Hepatocyte (in vitro differentiated cells): ENCODE results near the gene TRIM9. TPM values are rescaled to one million over a fixed set of nuclear protein-coding genes. Genes with fewer than 3 reads are reported as not detected.

Source experiments
- DNase-seq: peaks from one replicate; pipeline ENCODE4 v3.0.0-alpha.2; 2016; ENCODE audit warnings: low spot score
- H2AFZ ChIP-seq: fragments of 200-600 bp; sonication (generic); 2 replicates; pipeline ENCODE4 v1.6.0; 2016; ENCODE audit warnings: antibody characterized with exemption, mild to moderate bottlenecking
- H3K27ac ChIP-seq: fragments of 200-600 bp; sonication (generic); 2 replicates; pipeline ENCODE4 v1.5.1; 2016; ENCODE audit warnings: mild to moderate bottlenecking
- H3K27me3 ChIP-seq: fragments of 200-600 bp; sonication (generic); 2 replicates; pipeline ENCODE4 v1.6.1; 2016
- H3K36me3 ChIP-seq: fragments of 200-600 bp; sonication (generic); replicated peaks from 2 replicates; pipeline ENCODE4 v1.5.1; 2016; ENCODE audit warnings: low read depth; ENCODE audit not compliant: insufficient read depth
- H3K4me1 ChIP-seq: fragments of 200-600 bp; sonication (generic); 2 replicates; pipeline ENCODE4 v1.5.1; 2016; ENCODE audit warnings: mild to moderate bottlenecking, moderate library complexity; ENCODE audit not compliant: insufficient read depth
- H3K4me2 ChIP-seq: fragments of 200-600 bp; sonication (generic); 2 replicates; pipeline ENCODE4 v1.6.0; 2016
- H3K4me3 ChIP-seq: fragments of 200-600 bp; sonication (generic); 2 replicates; pipeline ENCODE4 v1.5.1; 2016; ENCODE audit warnings: mild to moderate bottlenecking
- H3K79me2 ChIP-seq: fragments of 200-600 bp; sonication (generic); 2 replicates; pipeline ENCODE4 v1.6.0; 2017; ENCODE audit warnings: mild to moderate bottlenecking
- H3K9me2 ChIP-seq: fragments of 200-600 bp; sonication (generic); replicated peaks from 2 replicates; pipeline ENCODE4 v1.6.0; 2017; ENCODE audit warnings: mild to moderate bottlenecking; ENCODE audit not compliant: insufficient read depth
- H3K9me3 ChIP-seq: fragments of 200-600 bp; sonication (generic); 2 replicates; pipeline ENCODE4 v1.5.1; 2016; ENCODE audit warnings: low read depth, mild to moderate bottlenecking
- H4K20me1 ChIP-seq: fragments of 200-600 bp; sonication (generic); 2 replicates; pipeline ENCODE4 v1.6.0; 2016; ENCODE audit warnings: mild to moderate bottlenecking; ENCODE audit not compliant: insufficient read depth, poor library complexity, severe bottlenecking
- EZH2 ChIP-seq: fragments of 200-600 bp; sonication (generic); IDR thresholded peaks from 2 replicates; pipeline ENCODE4 v1.6.1; 2016; ENCODE audit warnings: antibody characterized with exemption, mild to moderate bottlenecking, borderline replicate concordance
- EZH2phosphoT487 ChIP-seq: fragments of 200-600 bp; sonication (generic); IDR thresholded peaks from one replicate; pipeline ENCODE4 v1.6.1; 2018; ENCODE audit warnings: antibody characterized with exemption, mild to moderate bottlenecking, low read depth, moderate library complexity; ENCODE audit not compliant: unreplicated experiment, severe bottlenecking
- WGBS: methylation state at CpG from one replicate; pipeline ENCODE4 v1.1.6; 2016; ENCODE audit warnings: low lambda C conversion rate; ENCODE audit errors: missing lambda C conversion rate; 5-methylcytosine and 5-hydroxymethylcytosine counted together
- polyA plus RNA-seq: library from polyadenylated mRNA; unstranded; fragments of >200 nt; fragmentation: Nextera tagmentation; extraction: Ambion mirVana; gene quantifications from 2 replicates; pipeline ENCODE4 v1.2.1, GENCODE V29; 2016
- total RNA-seq: library from RNA; depleted of rRNA; stranded (reverse); fragments of >200 nt; gene quantifications from 2 replicates; pipeline ENCODE4 v1.2.3, GENCODE V29; 2014
- TF ChIP-seq, protein P1 (sequence below): fragments of 200-600 bp; sonication (generic); IDR thresholded peaks from 2 replicates; pipeline ENCODE4 v1.5.1; 2016; ENCODE audit warnings: antibody characterized with exemption, mild to moderate bottlenecking; ENCODE audit not compliant: poor library complexity

The TRIM9 gene
- total and polyA plus RNA-seq, 2 experiments from 2014 or later = 0.10 to 0.94 TPM

DNA sequence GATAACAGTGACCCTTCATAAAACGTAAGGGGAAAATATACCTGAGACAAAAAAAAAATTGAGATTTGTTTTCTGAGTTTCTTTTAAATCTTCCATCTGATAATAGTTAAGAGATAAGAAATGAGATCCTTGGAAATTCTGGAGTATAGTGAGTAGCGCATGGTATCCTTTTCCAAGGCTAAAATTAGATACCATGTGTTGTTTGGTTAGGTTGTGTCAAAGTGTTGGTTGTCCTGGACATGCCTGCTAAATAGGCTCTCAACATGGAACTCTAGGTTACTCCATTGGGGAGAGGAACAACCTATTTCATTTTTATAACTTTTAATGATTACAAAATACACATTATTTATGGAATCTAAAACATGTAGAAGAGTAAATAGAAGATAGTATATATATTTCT lies 165.4 kb downstream of the TRIM9 start:
- no peak overlapping the region for H2AFZ ChIP-seq
- no peak overlapping the region for H3K4me3 ChIP-seq
- no peaks in the 10 kb centered on the region for H3K9me3 ChIP-seq
- H3K4me2 ChIP-seq = no peak overlapping the region
- TF ChIP-seq EZH2 (no peak), EZH2phosphoT487 (no peak)
- TF ChIP-seq, protein P1, sequence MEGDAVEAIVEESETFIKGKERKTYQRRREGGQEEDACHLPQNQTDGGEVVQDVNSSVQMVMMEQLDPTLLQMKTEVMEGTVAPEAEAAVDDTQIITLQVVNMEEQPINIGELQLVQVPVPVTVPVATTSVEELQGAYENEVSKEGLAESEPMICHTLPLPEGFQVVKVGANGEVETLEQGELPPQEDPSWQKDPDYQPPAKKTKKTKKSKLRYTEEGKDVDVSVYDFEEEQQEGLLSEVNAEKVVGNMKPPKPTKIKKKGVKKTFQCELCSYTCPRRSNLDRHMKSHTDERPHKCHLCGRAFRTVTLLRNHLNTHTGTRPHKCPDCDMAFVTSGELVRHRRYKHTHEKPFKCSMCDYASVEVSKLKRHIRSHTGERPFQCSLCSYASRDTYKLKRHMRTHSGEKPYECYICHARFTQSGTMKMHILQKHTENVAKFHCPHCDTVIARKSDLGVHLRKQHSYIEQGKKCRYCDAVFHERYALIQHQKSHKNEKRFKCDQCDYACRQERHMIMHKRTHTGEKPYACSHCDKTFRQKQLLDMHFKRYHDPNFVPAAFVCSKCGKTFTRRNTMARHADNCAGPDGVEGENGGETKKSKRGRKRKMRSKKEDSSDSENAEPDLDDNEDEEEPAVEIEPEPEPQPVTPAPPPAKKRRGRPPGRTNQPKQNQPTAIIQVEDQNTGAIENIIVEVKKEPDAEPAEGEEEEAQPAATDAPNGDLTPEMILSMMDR = no peak
- H4K20me1 ChIP-seq = no peaks in the 10 kb centered on the region
- no peak for DNase-seq
- no peaks in the 10 kb centered on the region for H3K9me2 ChIP-seq
- no peaks in the 10 kb centered on the region for H3K4me1 ChIP-seq
- WGBS = 63% methylated on average over 2 of the region's 2 CpGs
- H3K27ac ChIP-seq = no peak overlapping the region
- H3K36me3 ChIP-seq = no peaks in the 10 kb centered on the region
- H3K79me2 ChIP-seq = no peaks in the 10 kb centered on the region
- H3K27me3 ChIP-seq = no peaks in the 10 kb centered on the region

DNA sequence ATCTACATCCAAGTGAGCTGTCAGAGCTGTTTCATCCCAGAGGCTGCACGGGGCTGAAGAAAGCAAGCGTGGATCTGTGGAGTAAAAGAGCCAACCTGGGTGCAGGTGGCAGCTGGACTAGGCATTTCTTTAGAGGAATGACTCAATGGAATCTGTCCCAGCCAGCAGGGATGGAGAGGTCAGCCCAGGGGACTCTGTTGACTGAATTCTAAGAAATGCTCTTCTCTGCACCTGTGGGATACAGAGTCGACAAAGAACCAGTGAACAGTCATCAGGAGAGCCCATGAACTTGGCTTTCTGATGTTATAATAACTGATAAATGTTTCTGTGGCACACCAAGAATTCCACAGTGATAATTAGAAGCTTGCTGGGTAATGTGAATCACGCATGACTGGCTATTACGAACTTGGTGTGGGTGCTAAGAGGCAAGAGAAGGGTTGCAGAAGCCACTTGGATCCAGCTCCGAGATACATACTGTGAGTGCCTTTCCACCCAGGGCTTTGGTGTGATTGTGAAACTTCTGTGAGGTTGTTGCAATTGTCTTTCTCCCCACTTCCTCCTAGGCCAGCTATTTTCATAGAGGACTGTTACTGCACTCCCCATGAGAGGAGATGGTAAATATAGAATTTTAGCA lies 166.8 kb downstream of the TRIM9 start:
- Histone ChIP-seq H3K27me3 (no peaks in the 10 kb centered on the region), H3K9me2 (no peaks in the 10 kb centered on the region), H2AFZ (no peak overlapping the region), H3K4me1 (no peaks in the 10 kb centered on the region), H3K36me3 (no peaks in the 10 kb centered on the region), H4K20me1 (no peaks in the 10 kb centered on the region), H3K9me3 (no peaks in the 10 kb centered on the region), H3K79me2 (no peaks in the 10 kb centered on the region), H3K27ac (no peak overlapping the region), H3K4me2 (no peak overlapping the region), H3K4me3 (no peak overlapping the region)
- no peak for DNase-seq
- 97% methylated on average over 6 of the region's 6 CpGs for WGBS
- TF ChIP-seq, protein P1 = no peak
- TF ChIP-seq EZH2 (no peak), EZH2phosphoT487 (no peak)

DNA sequence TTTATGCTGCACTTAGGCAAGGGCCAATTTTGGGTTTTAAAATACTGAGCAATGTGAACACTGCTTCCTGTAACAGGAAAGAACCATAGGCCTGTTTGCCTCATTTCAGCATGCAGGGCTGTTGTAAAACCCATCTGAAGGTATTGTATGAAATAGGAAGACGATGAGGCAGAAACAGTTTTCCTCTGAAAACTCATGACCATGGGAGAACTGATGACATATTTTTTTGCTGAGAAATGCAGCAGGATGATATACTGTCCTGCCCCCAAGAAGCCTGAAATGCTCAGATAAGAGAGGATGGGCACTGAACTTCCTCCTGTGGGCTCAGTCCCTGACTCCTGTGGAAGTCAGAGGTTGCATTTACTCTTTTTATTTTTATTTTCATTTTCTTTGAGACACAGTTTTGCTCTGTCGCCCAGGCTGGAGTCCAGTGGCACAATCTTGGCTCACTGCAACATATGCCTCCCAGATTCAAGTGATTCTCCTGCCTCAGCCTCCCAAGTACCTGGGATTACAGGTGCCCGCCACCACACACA lies 168.0 kb downstream of the TRIM9 start:
- Histone ChIP-seq H3K27ac (no peak overlapping the region), H3K9me3 (no peaks in the 10 kb centered on the region), H3K27me3 (no peaks in the 10 kb centered on the region), H3K79me2 (no peaks in the 10 kb centered on the region), H3K9me2 (no peaks in the 10 kb centered on the region), H3K4me3 (no peak overlapping the region), H2AFZ (no peak overlapping the region), H3K4me1 (no peaks in the 10 kb centered on the region), H3K36me3 (no peaks in the 10 kb centered on the region), H4K20me1 (no peaks in the 10 kb centered on the region), H3K4me2 (no peak overlapping the region)
- WGBS = 96% methylated on average over 3 of the region's 3 CpGs
- DNase-seq = no peak
- no peak for TF ChIP-seq EZH2
- no peak for TF ChIP-seq EZH2phosphoT487
- TF ChIP-seq, protein P1 = no peak

Other genes starting within 250 kb of the TRIM9 start
- gene ABHD12B, start 223.1 kb downstream of the TRIM9 start, total RNA-seq = not detected in 2 replicates
- gene ABHD12B, start 223.1 kb downstream of the TRIM9 start, polyA plus RNA-seq = not detected in 2 replicates
- 46.2 and 51.6 TPM in 2 replicates for gene PYGL, start 150.6 kb downstream of the TRIM9 start, total RNA-seq
- gene PYGL, start 150.6 kb downstream of the TRIM9 start, polyA plus RNA-seq = 37.9 and 38.5 TPM in 2 replicates
- gene TMX1, start 145.1 kb upstream of the TRIM9 start, total RNA-seq = 48.6 and 57.6 TPM in 2 replicates
- 34.0 and 39.9 TPM in 2 replicates for gene TMX1, start 145.1 kb upstream of the TRIM9 start, polyA plus RNA-seq